Measurements from ENCODE around the gene SLC9A9.

DNA sequence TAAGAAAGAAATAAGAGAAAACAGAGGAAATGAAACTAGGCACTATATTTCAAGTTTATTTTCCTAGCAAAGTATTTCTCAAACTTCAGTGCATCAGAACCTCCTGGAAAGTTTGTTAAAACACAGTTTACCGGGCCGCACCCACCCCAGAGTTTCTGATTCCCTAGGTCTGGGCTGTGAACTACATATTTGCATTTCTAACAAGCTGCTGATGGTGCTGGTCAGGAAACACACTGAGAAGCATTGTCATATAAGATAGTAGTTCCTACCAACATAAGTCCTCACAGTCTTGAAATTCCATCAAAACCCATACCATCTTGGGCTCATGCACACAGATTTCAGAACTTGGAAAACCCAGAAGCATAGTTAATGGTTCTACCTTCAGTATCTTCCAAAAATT lies 8.3 kb downstream of the SLC9A9 start:
- TF ChIP-seq, protein P1, sequence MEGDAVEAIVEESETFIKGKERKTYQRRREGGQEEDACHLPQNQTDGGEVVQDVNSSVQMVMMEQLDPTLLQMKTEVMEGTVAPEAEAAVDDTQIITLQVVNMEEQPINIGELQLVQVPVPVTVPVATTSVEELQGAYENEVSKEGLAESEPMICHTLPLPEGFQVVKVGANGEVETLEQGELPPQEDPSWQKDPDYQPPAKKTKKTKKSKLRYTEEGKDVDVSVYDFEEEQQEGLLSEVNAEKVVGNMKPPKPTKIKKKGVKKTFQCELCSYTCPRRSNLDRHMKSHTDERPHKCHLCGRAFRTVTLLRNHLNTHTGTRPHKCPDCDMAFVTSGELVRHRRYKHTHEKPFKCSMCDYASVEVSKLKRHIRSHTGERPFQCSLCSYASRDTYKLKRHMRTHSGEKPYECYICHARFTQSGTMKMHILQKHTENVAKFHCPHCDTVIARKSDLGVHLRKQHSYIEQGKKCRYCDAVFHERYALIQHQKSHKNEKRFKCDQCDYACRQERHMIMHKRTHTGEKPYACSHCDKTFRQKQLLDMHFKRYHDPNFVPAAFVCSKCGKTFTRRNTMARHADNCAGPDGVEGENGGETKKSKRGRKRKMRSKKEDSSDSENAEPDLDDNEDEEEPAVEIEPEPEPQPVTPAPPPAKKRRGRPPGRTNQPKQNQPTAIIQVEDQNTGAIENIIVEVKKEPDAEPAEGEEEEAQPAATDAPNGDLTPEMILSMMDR (conservative IDR thresholded peaks at IDR 0.05; ENCODE audit: low read depth, low read length): no peak
- no peak for TF ChIP-seq EZH2 (IDR thresholded peaks at IDR 0.05; ENCODE audit: borderline replicate concordance, low read depth, low read length, poor library complexity, severe bottlenecking)
